HFF-Myc (cell line): Measurements from ENCODE around the gene UPK1B.
"Not testable (repeated sequence)": the region's sequence is repeated elsewhere in the genome, so short reads cannot be mapped to it uniquely, and the experiment has no call there.

Experiments used
- DNase-seq: peaks from one replicate; pipeline ENCODE4 v3.0.0-alpha.2; 2011; ENCODE audit warnings: low read depth; ENCODE audit errors: extremely low read depth
- H3K4me3 ChIP-seq: replicated peaks from 2 replicates; pipeline ENCODE4 v1.5.1; 2011; ENCODE audit warnings: low read depth, mild to moderate bottlenecking, control low read depth, low read length
- CTCF ChIP-seq: IDR thresholded peaks from 2 replicates; pipeline ENCODE4 v1.5.1; 2012; ENCODE audit warnings: mild to moderate bottlenecking, low read depth, low read length, control low read depth; ENCODE audit errors: missing control alignments

The UPK1B gene

GRCh38 chr3:119157971-119158370 lies 15.4 kb upstream of the UPK1B start:
- TF ChIP-seq CTCF, result no peak
- no peak for DNase-seq
- H3K4me3 ChIP-seq, result no peak overlapping the region

- H3K4me3 ChIP-seq, result no peak overlapping the region
- no peak for TF ChIP-seq CTCF
- no peak for DNase-seq
These were observed 13.0 kb upstream of the UPK1B start for GRCh38 chr3:119160361-119160760.

GRCh38 chr3:119160815-119161214 lies 12.6 kb upstream of the UPK1B start:
- no peak for DNase-seq
- no peak for TF ChIP-seq CTCF
- H3K4me3 ChIP-seq, result no peak overlapping the region

GRCh38 chr3:119161240-119161639 lies 12.2 kb upstream of the UPK1B start:
- no peak for DNase-seq
- TF ChIP-seq CTCF, result no peak
- H3K4me3 ChIP-seq, result no peak overlapping the region

GRCh38 chr3:119164745-119165144 lies 8.7 kb upstream of the UPK1B start:
- DNase-seq, H3K4me3 ChIP-seq: not testable (repeated sequence)

GRCh38 chr3:119170821-119171220 lies 2.6 kb upstream of the UPK1B start:
- TF ChIP-seq CTCF, result no peak
- DNase-seq, result no peak
- no peak overlapping the region for H3K4me3 ChIP-seq

GRCh38 chr3:119175872-119176756 lies 2.7 kb downstream of the UPK1B start:
- TF ChIP-seq CTCF, result no peak
- DNase-seq, result no peak
- H3K4me3 ChIP-seq, result no peak overlapping the region
